ENCODE data around the gene CASK. TPM values are rescaled to one million over a fixed set of nuclear protein-coding genes. Genes with fewer than 3 reads are reported as not detected.

Gene CASK
- total and polyA plus RNA-seq, 2 experiments from 2014 or later: 82.9 to 95.7 TPM

DNA sequence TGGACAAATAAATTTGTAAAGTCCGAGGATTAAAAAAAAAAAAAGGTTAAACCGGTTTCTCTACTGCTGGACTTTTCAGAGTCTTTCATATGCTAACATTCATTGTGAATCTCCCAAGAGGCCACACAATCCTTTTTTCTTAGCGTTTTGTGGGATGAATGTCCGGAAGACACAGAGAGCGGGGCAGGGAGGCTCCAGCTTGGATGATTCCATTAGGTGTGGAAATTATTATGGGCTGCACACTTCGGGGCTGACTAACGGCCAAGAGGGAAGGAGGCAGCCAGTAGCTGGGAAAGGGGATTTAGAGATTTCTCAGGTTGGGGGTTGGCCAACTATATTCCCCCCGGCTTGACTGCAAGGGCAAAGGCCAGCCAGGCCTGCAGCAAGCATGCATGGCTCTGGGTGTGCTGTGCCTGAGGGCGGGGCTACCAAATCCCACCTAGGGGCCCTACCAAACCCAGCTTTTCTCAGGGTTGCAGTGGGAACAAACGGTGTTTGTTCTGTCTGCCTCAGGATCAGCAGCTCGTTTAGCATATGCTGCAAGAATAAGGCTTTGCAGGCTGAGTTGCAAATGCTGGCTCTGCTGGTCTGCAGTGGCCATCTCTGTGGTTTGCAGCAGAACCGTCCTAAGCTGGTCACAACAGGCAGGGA, 447.6 kb downstream of the CASK start:
- no peaks in the 10 kb centered on the region for H3K36me3 ChIP-seq (replicated peaks; ENCODE audit: insufficient read depth, low read depth)
- H3K4me1 ChIP-seq (ENCODE audit: insufficient read depth): peaks cover 10% of the 10 kb centered on the region
- H3K4me3 ChIP-seq: no peak overlapping the region
- H3K27ac ChIP-seq: no peak overlapping the region
- H3K27me3 ChIP-seq: no peaks in the 10 kb centered on the region
- TF ChIP-seq, protein P1, sequence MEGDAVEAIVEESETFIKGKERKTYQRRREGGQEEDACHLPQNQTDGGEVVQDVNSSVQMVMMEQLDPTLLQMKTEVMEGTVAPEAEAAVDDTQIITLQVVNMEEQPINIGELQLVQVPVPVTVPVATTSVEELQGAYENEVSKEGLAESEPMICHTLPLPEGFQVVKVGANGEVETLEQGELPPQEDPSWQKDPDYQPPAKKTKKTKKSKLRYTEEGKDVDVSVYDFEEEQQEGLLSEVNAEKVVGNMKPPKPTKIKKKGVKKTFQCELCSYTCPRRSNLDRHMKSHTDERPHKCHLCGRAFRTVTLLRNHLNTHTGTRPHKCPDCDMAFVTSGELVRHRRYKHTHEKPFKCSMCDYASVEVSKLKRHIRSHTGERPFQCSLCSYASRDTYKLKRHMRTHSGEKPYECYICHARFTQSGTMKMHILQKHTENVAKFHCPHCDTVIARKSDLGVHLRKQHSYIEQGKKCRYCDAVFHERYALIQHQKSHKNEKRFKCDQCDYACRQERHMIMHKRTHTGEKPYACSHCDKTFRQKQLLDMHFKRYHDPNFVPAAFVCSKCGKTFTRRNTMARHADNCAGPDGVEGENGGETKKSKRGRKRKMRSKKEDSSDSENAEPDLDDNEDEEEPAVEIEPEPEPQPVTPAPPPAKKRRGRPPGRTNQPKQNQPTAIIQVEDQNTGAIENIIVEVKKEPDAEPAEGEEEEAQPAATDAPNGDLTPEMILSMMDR (IDR thresholded peaks at IDR 0.05; ENCODE audit: poor library complexity): no peak
- no peak for TF ChIP-seq EZH2phosphoT487 (IDR thresholded peaks at IDR 0.05; ENCODE audit: low read depth, severe bottlenecking, unreplicated experiment)
- TF ChIP-seq EZH2 (IDR thresholded peaks at IDR 0.05; ENCODE audit: borderline replicate concordance): no peak
- peak overlapping the region; percentile 31 for H2AFZ ChIP-seq
- H4K20me1 ChIP-seq (ENCODE audit: insufficient read depth, poor library complexity, severe bottlenecking): no peaks in the 10 kb centered on the region
- no peak for DNase-seq (ENCODE audit: low spot score)
- H3K9me3 ChIP-seq (ENCODE audit: low read depth): no peaks in the 10 kb centered on the region
- no peaks in the 10 kb centered on the region for H3K9me2 ChIP-seq (replicated peaks; ENCODE audit: insufficient read depth)
- no peaks in the 10 kb centered on the region for H3K79me2 ChIP-seq
- WGBS (ENCODE audit: low lambda C conversion rate, missing lambda C conversion rate): 44% methylated on average over 12 of the region's 12 CpGs
- H3K4me2 ChIP-seq: peak overlapping the region; percentile 51

DNA sequence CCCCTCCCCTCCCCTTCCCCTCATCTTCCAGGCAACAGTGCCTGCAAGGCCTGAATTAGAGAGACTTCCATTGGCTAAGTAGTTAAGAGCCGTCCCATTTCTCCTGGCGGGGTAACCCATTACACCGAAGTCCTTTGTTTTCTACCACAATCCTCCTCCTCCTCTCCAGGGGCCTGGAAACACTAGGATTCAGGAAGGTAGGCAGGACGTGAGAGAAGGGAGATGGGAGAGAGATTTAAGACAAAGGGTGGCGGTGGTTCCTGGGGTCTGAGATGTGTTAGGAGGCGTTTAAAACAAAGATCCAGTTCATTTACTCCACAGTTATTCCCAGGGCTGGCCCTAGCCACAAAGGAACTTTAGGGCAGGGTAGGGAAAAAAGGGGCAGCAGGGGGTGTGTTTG, 448.2 kb downstream of the CASK start:
- no peaks in the 10 kb centered on the region for H4K20me1 ChIP-seq (ENCODE audit: insufficient read depth, poor library complexity, severe bottlenecking)
- 60% methylated on average over 6 of the region's 6 CpGs for WGBS (ENCODE audit: low lambda C conversion rate, missing lambda C conversion rate)

DNA sequence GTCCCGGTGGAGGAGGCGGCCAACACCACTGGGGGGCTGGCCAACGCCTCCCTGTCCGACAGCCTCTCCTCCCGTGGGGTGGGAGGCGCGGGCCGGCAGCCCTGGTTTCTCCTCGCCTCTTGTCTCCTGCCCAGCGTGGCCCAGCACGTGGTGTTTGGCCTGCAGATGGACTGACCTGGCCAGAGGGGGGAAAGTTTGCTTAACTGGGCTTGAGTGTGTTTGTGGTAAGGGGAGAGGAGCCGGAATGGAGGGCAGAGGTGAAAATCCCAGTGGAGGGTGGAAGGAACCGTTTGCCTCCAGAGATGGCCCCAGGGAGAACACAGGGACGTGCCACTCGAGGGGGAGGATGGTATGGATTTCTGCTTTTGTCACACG, 448.6 kb downstream of the CASK start:
- Histone ChIP-seq H2AFZ (no peak overlapping the region), H3K4me1 (ENCODE audit: insufficient read depth) (peaks cover 10% of the 10 kb centered on the region), H3K36me3 (replicated peaks; ENCODE audit: insufficient read depth, low read depth) (no peaks in the 10 kb centered on the region), H3K4me2 (no peak overlapping the region), H3K9me2 (replicated peaks; ENCODE audit: insufficient read depth) (no peaks in the 10 kb centered on the region), H4K20me1 (ENCODE audit: insufficient read depth, poor library complexity, severe bottlenecking) (no peaks in the 10 kb centered on the region), H3K4me3 (no peak overlapping the region), H3K9me3 (ENCODE audit: low read depth) (no peaks in the 10 kb centered on the region), H3K27me3 (no peaks in the 10 kb centered on the region), H3K79me2 (no peaks in the 10 kb centered on the region), H3K27ac (no peak overlapping the region)
- TF ChIP-seq EZH2phosphoT487 (IDR thresholded peaks at IDR 0.05; ENCODE audit: low read depth, severe bottlenecking, unreplicated experiment) (no peak), EZH2 (IDR thresholded peaks at IDR 0.05; ENCODE audit: borderline replicate concordance) (no peak)
- TF ChIP-seq, protein P1 (IDR thresholded peaks at IDR 0.05; ENCODE audit: poor library complexity): no peak
- no peak for DNase-seq (ENCODE audit: low spot score)
- 85% methylated on average over 16 of the region's 16 CpGs for WGBS (ENCODE audit: low lambda C conversion rate, missing lambda C conversion rate)

More for the DNA sequence above, 448.2 kb downstream of the CASK start:
- Histone ChIP-seq H3K27ac (no peak overlapping the region), H3K9me3 (ENCODE audit: low read depth) (no peaks in the 10 kb centered on the region), H3K9me2 (replicated peaks; ENCODE audit: insufficient read depth) (no peaks in the 10 kb centered on the region), H3K4me2 (peak overlapping the region; percentile 51), H3K27me3 (no peaks in the 10 kb centered on the region), H3K79me2 (no peaks in the 10 kb centered on the region), H3K4me1 (ENCODE audit: insufficient read depth) (peaks cover 10% of the 10 kb centered on the region), H3K36me3 (replicated peaks; ENCODE audit: insufficient read depth, low read depth) (no peaks in the 10 kb centered on the region), H3K4me3 (no peak overlapping the region), H2AFZ (no peak overlapping the region)
- TF ChIP-seq, protein P1 (IDR thresholded peaks at IDR 0.05; ENCODE audit: poor library complexity): no peak
- DNase-seq (ENCODE audit: low spot score): no peak
